Lower leg skin (tissue), 3 donors: ENCODE measurements around the gene ERC2.

ENCODE experiments used
- POLR2A ChIP-seq, 2 donors: fragments of 450-650 bp; IDR thresholded peaks; one replicate each; pipeline ENCODE4 v1.6.1; 2016 to 2017; ENCODE audit warnings: antibody characterized with exemption in 2 of 2, mild to moderate bottlenecking in 1 of 2, moderate library complexity in 1 of 2
- TF ChIP-seq, protein P1 (sequence below), 3 donors: fragments of 450-650 bp; IDR thresholded peaks; one replicate each; pipeline ENCODE4 v1.5.1; 2016; ENCODE audit warnings: antibody characterized with exemption in 3 of 3, mild to moderate bottlenecking in 3 of 3, moderate library complexity in 2 of 3

DNA sequence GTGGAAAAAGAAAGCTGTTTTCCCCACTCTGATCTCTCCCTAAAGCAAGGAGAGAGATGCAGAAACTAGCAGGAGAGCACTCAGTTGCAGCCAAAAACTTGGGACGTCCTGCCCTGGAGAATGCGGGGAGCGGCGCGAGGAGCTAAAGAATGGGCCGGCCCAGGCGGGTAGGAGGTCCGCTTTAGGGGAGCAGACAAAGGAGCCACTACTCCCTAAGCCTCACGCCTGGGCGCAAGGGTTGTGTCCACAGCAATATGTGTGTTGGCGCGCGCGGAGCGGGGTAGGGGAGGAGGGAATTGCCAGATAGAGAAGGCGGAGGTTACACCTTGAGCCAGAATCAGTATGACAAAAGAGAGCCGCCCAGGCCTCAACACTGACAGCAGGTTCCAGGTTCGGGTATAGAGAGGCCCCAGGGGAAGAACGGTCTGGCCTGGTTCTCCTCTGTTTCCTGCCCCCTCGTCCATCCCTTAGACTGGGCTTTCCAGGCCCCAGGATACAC is 984.0 kb downstream of the ERC2 start:
- TF ChIP-seq POLR2A (IDR thresholded peaks at IDR 0.05): no peak
- TF ChIP-seq, protein P1, sequence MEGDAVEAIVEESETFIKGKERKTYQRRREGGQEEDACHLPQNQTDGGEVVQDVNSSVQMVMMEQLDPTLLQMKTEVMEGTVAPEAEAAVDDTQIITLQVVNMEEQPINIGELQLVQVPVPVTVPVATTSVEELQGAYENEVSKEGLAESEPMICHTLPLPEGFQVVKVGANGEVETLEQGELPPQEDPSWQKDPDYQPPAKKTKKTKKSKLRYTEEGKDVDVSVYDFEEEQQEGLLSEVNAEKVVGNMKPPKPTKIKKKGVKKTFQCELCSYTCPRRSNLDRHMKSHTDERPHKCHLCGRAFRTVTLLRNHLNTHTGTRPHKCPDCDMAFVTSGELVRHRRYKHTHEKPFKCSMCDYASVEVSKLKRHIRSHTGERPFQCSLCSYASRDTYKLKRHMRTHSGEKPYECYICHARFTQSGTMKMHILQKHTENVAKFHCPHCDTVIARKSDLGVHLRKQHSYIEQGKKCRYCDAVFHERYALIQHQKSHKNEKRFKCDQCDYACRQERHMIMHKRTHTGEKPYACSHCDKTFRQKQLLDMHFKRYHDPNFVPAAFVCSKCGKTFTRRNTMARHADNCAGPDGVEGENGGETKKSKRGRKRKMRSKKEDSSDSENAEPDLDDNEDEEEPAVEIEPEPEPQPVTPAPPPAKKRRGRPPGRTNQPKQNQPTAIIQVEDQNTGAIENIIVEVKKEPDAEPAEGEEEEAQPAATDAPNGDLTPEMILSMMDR (IDR thresholded peaks at IDR 0.05): no peak
